DLD1 (cell line): Measurements from ENCODE around the gene RAD51B.
"Not testable (repeated sequence)": the region's sequence is repeated elsewhere in the genome, so short reads cannot be mapped to it uniquely, and the experiment has no call there.

Experiments used
- in situ Hi-C: cut with HindIII; loops from 2 replicates; pipeline ENCODE4 v1.10.0; 2017; ENCODE audit warnings: low sequenced_read_pairs

RAD51B gene

DNA sequence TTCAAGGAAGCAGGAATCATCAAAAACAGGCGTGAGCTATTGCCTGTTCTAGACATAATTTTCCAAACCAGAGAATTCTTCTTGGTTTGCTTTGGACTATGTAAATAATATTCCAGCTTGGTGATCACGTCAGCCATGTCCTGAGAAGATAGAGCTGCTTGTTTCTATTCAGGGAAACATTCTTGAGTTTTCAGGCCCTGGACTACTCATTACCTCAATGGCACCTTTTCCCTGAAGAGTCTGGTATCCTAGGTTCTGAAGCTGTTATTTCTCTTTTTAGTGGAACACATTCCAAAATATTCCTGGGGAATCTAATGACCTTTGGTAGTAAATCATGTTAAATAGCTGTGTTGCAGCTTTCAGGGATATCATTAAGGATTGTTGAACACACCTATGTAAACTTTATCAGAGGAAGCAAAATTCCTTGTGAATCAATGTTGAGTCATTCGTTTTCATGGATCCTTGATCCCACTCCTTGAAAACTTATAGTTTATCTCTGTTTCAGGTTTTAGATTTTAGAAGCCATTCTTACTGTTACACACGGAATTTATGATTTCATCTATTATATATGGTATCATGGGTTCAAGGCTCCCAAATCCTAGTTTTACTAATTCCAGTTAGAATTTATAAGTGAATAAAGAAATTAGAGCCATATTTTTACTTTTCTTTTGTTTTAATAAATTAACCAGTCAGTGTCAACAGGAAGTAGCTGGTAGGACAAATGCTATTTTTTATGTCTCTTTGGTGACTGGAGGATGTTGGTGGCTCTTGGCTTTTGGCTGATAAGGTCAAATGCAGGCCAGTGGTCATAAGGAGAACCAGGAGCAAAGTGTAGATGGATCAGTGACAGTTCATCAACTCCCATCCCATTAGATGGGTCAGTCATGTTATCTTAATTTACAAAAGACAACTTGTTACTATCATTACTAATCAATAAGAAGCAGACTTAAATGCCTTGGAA lies 593.2 kb downstream of the RAD51B start:
- in situ Hi-C loops: no loop called here

DNA sequence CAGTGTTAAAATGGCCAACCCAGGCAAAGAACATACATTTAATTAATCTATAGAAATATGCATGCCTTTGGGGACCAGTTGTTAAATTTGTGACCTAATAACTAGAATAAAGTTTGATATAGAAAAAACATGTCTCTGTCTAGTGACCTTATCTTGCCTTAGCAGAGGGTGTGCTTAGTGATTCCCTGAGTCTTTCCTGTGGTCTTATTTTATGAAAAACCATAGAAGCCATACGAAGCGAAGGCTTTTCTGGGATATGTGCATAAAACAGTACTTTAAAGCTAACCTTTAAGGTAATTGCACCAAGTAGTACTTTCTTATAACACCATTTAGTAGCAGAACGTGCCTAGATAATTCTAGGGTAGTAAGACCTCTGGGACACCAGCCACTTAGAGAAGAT lies 593.9 kb downstream of the RAD51B start:
- in situ Hi-C loops: no loop called here

DNA sequence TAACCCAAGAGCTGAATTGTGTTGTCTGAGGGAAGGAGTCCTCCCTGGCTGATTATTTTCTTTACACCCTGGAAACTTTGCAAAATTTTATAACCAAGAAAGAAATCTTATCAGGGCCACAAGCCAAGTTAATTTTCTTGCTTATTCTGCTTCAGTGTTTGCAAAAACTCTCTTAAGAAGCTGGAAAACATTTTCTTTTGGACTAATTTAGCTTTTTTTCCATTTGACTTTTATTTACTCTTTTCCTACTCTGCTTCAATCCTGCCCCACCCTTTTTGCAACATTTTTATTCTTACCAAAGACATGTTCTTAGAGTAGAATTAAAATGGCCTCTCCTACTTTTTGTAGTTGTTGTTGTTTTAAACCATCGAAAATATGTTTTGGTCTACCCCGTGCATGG lies 594.5 kb downstream of the RAD51B start:
- in situ Hi-C loops: no loop called here

DNA sequence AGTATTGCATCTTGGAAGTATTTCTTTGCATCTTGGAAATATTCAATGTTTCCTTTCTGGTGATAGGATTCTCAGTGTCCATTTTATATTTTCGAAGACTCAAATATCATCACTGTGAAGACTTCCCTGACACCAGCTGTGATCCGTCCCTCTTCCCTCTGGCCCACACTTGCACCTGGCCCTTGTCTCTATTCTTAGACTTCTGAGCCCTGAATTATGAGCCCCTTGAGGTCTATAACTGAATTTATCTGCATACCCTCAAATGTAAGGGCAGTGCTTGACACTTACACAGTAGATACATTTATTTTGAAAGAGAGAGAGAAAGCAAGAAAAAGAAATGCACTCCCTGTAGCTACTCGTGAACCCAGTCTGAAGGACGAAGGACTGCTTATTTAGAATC lies 596.6 kb downstream of the RAD51B start:
- in situ Hi-C loops: no loop called here

DNA sequence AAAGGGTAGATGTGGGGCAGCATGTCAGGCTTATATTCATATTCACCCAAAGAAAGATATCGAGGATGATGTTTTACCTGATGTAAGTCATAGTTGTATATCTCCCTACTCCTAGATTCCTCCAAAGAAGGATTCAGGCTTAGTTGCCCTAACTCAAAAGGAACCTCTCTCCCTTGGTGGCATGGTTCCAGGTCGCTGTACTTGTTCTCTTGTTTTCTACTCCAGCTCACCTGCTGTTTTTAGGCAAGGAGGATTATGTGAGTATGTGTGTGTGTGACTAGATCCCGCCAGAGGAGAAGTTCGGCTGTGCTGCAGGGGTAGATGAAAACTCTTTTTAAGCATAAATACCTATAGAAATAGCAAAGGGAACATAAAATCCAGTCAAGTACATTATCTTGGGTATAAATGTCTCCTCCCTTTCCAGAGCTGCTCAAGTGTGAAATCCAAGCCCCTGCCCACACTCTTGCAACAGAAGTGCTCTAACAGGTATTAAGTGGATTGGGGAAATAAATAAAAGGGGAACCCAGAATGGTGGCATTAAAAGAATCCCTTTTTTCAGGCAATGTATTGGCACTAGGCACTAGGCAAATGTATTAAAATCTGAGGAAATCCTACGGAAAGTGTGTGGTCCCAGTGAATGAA lies 597.6 kb downstream of the RAD51B start:
- in situ Hi-C loops: no loop called here

DNA sequence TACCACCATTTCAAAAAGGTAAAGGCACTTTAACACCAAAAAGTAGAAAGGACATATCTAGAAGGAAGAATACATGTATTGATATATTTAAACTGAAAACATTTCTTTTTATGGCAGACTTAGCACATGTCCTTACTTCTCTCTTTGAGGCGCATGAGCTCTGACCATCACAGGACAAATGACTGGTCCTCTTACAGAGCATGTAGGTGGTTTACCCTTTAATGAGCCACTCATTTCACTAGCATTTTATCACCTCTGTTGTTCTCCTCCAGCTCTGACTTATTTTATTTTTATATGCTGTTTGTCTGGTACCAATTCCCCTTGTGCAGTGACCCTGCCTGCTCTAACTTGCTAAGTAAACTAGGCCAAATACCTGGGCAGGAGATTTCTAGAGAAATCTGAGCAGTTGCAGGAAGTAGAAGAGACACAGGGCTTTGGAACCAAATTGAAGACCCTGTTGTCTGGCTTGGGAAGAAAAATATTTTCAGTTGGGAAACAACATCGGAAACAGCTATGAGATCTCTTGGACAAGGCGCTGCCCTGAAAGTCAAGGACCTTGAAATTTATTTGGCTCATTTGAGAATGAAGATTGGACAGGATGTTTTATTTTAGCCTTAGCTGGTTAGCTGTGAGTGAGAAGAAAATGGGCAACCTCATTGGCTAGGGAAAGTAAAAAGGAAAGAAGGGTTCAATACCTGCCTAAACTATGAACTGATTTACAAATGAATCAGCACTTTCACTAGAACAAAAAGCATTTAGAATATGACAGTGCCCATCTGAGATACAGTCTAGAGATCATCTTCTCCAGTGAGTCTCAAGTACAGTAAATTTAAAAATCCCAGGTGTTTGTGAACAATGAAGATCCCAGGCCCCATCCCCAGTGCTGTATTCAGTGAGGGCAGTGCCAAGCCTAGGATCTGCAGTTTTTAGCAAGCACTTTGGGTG lies 598.9 kb downstream of the RAD51B start:
- in situ Hi-C loops: no loop called here

DNA sequence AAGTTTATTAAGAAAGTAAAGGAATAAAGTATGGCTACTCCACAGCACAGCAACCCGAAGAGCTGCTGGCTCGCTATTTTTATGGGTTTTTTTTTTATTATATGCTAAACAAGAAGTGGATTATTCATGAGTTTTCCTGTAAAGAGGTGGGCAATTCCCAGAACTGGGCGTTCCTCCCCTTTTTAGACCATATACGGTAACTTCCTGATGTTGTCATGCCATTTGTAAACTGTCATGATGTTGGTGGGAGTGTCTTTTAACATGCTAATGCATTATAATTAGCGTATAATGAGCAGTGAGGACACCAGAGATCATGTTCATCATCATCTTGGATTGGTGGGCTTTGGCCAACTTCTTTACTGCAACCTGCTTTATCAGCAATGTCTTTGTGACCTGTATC lies 600.8 kb downstream of the RAD51B start:
- in situ Hi-C loops: no loop called here

DNA sequence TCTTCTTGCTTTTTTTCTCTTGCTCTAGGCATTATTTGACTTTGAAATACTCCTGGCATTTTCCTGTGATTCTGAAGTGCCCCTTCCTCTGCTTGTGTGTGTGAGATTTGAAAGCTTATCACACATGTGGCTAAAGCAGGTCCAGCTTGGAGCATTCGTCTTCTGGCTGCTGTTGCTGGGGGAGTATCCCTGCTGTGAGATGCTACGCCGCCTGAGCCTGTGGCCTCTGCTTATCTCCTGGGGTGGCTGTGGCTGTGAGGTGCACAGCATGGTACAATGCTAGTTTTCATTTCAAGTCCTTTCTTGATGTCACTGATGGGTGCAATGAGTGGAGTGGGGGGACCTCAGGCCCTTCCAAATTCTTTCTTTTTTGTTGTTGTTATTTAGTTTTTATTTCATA lies 601.5 kb downstream of the RAD51B start:
- in situ Hi-C loops: no loop called here

DNA sequence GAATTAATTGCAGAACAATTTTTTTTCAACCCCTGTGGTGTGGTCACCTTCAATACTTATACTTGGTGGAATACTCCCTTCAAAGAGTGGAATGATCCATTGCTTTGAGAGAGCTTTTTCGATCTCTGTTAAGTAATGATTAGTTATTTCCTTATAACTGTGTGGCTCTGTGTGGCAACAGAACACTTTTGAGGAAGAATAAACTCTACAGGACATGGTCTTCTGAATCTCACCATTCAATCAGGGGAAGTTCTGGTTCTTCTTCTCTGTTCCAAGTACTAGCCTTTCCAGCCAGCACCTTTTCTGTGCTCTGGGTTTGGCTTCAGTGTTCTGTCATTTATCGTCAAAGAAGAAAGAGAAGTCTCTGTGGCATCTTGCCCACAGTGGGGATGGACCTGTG lies 604.1 kb downstream of the RAD51B start:
- in situ Hi-C loops: no loop called here

DNA sequence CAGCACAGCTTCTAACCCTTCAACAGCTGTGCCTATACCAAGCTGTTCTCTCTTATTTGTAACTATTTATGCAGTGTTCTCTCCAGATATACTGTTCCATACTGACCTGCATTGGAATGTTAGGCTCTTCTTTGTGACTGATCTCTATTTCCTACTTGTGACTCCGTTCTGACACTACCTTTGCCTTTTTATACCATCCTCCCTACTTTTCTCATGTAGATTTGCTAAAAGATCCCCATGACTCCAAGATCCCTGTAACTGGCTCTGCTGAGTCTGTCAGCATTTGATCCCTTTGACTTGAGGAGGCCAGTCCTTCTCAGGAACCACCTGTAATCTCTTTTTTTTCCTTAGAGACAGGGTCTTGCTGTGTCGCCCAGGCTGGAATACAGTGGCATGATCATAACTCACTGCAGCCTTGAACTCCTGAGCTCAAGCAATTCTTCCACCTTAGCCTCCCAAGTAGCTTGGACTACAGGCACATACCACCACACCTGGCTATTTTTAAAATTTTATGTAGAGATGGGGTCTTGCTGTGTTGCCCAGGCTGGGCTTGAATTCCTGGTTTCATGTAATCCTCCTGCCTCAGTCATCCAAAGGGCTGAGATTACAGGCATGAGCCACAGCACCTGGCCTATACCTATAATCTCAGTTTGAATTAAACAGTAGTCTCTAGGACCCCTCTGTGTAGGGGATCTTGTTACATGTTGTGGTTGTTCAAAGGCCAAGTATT lies 605.0 kb downstream of the RAD51B start:
- in situ Hi-C loops: no loop called here

DNA sequence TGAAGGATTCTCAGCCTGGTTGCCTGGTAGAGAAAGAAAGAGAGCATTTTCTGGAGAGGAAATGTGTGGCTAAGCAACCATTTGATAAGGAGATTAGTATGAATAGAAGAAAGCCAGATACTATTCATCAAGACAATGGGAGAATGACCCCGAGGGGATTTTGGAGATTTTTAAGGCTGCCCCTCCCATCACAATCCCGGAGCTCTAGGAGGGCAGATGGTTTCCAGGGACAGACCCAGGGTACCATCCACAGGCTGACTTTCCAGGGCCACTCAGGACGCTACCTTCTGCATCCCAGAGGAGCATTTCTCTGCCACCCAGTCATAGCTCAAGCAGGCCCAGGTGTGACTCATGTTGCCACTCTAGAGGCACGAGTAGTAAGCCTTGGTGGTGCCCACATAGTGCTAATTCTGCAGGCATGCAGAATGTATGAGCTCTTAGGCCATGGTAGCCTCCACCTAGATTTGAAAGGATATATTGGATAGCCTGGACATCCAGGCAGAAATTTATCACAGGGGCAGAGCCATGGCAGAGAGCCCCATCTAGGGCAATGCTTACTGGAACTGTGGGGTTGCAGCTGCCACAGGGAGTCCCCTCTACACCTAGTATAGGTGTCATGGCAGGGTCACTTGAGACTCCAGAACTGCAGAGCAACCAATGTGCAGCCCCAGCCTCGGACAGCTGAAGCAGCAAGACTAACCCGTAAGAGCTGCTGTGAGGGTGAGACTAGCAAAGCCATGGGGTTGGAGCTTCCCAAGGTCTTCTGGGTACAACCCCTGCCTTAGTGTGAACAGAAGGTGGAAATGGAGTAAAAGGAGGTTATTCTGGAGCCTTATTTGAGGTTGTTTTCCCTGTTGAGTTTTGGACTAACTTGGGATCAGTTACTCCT lies 607.3 kb downstream of the RAD51B start:
- in situ Hi-C loops: no loop called here

DNA sequence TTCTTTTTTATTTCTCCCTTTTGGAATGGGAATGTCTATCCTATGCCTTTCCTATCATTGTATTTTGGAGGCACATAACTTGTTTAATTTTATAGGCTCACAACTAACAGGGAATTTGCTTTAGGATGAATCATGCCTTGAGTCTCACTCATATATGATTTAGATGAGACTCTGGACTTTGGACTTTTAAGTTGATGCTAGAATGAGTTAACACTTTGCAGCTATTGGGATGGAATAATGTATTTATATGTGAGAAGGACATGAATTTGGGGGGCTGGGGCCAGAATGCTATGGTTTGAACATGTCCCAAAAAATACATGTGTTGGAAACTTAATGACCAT lies 607.9 kb downstream of the RAD51B start:
- in situ Hi-C loops: no loop called here

DNA sequence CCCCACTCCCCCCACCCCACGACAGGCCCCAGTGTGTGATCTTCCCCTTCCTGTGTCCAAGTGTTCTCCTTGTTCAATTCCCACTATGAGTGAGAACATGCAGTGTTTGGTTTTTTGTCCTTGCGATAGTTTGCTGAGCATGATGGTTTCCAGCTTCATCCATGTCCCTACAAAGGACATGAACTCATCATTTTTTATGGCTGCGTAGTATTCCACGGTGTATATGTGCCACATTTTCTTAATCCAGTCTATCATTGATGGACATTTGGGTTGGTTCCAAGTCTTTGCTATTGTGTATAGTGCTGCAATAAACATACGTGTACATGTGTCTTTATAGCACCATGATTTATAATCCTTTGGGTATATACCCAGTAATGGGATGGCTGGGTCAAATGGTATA lies 609.3 kb downstream of the RAD51B start:
- in situ Hi-C loops: not testable (repeated sequence)

DNA sequence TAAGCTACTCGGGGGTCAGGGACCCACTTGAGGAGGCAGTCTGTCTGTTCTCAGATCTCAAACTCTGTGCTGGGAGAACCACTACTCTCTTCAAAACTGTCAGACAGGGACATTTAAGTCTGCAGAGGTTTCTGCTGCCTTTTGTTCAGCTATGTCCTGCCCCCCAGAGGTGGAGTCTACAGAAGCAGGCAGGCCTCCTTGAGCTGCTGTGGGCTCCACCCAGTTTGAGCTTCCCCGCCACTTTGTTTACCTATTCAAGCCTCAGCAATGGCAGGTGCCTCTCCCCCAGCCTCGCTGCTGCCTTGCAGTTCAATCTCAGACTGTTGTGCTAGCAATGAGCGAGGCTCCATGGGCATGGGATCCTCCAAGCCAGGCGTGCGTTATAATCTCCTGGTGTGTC lies 614.6 kb downstream of the RAD51B start:
- in situ Hi-C loops: not testable (repeated sequence)

DNA sequence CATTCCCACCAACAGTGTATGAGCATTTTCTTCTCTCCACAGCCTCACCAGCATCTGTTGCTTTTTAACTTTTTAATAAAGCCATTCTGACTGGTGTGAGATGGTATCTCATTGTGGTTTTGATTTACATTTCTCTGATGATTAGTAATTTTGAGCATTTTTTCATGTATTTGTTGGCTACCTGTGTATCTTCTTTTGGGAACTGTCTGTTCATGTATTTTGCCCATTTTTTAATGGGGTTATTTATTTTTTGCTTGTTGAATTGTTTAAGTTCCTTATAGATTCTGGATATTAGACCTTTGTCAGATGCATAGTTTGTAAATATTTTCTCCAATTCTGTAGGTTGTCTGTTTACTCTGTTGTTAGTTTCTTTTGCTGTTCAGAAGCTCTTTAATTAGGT lies 616.1 kb downstream of the RAD51B start:
- in situ Hi-C loops: not testable (repeated sequence)

DNA sequence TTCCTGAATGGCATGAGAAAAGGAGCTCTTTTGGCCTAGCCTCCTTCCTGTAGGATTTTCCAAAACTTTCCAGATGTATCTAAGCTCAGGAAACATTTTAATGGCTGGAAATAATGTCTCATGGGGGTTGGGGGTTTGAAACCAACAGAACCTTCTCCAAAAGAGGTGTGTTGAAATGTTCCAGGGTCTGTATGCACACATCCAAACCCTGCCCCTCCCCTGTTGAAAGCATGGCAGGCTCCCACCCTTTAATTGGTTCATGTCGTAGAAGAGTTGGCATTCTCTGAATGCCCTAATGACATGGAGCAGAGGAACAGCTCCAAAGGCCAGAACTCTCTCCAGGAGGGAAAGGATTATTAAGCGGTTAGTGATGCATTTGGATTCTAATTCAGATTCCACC lies 620.1 kb downstream of the RAD51B start:
- in situ Hi-C loops: no loop called here

DNA sequence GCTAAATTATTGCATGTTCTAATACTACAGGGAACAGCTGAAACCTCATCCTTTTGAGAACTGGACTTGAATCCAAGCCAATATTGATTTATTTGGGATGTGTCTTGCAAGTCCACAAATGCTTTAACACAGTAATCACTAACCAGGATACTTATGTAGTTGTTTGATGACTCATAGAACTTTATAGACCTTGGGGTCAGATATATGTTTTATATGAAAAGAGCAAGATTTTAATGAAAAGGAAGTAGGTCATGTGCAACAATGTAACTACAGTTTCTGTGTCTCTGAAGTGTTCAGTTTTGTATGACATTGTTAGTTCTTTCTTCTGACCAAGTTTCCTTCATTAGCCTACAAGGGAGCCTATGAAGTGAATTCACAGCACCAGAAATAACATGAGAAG lies 621.2 kb downstream of the RAD51B start:
- in situ Hi-C loops: no loop called here

DNA sequence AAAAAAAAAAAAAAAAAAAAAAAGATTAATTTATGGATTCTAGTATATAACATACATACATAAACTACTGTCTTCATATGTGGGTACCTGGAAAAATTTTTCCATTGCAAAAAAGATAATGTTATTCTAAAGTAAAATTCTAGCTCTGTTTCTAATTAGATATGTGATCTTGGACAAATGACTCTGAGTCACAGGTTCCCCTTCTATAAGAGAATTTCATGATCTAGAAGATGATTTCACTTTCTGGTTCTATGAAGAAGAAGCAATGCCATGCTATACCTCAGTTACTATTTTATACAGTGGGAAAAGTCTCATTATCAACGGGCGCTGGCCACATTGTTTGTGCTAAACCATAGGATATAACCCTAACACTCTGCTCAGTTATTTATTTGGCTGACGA lies 622.0 kb downstream of the RAD51B start:
- in situ Hi-C loops: no loop called here

DNA sequence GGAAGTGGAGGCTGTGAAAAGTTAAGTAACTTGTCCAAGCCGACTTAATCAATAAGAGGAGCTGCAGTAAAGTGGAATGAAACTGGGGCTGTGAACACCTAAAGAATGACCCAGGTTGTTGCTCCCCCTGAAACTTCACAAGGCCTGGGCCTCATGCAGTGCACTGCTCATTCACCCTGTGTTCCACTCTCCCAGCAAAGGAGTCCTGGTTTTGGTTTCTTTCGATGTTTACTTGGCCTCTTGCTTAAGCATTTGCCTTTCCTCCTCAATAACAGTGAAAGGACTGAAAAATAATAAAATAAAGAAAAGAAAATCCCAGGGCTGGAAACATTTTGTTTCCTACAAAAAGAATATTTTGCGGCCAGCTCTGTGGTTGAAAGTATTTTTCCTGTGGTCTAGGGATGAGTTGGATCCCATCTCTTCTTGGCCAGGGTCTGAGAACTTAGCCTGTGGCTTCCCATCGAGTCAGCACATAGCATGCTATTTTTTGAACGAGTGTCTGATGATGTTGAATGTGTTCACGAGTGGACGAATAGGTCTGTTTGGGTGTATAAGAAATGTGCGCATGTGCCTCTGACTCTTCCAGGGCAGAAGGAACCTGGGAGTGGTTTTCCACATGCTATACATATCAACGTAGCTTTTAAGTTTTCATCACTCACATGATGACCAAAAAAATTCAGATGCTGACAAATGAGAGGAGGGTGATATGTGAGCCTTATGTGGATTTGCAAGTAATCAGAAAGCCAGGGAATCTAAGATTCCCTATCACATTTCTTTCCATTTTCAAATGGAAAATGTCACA lies 623.5 kb downstream of the RAD51B start:
- in situ Hi-C loops: no loop called here
